HG03103 (cell line): ENCODE results near the gene CFDP1.
"Not testable (repeated sequence)": the region's sequence is repeated elsewhere in the genome, so short reads cannot be mapped to it uniquely, and the experiment has no call there.

Source experiments
- ATAC-seq: cut with Tn5 transposase; IDR thresholded peaks from one replicate; pipeline ENCODE4 v1.9.1; 2021; ENCODE audit warnings: low read depth; ENCODE audit not compliant: unreplicated experiment

Gene CFDP1

GRCh38 chr16:75304521-75305363, 128.6 kb downstream of the CFDP1 start:
- no peak for ATAC-seq

GRCh38 chr16:75301804-75302203, 131.5 kb downstream of the CFDP1 start:
- ATAC-seq, result no peak

GRCh38 chr16:75298267-75298666, 135.0 kb downstream of the CFDP1 start:
- ATAC-seq, result no peak

GRCh38 chr16:75296606-75297005, 136.7 kb downstream of the CFDP1 start:
- ATAC-seq, result no peak

GRCh38 chr16:75294773-75295459, 138.4 kb downstream of the CFDP1 start:
- ATAC-seq, result no peak

- ATAC-seq, result no peak
Measured at GRCh38 chr16:75293772-75294171, 139.5 kb downstream of the CFDP1 start.

GRCh38 chr16:75293173-75293572, 140.1 kb downstream of the CFDP1 start:
- no peak for ATAC-seq

- no peak for ATAC-seq
Measured at GRCh38 chr16:75292691-75293090, 140.6 kb downstream of the CFDP1 start.

GRCh38 chr16:75289189-75289588, 144.1 kb downstream of the CFDP1 start:
- no peak for ATAC-seq

- no peak for ATAC-seq
Measured at GRCh38 chr16:75288596-75289120, 144.6 kb downstream of the CFDP1 start.

GRCh38 chr16:75288181-75288580, 145.1 kb downstream of the CFDP1 start:
- no peak for ATAC-seq

GRCh38 chr16:75287708-75288107, 145.6 kb downstream of the CFDP1 start:
- ATAC-seq, result no peak

GRCh38 chr16:75286389-75286788, 146.9 kb downstream of the CFDP1 start:
- no peak for ATAC-seq

- no peak for ATAC-seq
Measured at GRCh38 chr16:75282466-75283281, 150.6 kb downstream of the CFDP1 start.

- ATAC-seq, result no peak
Measured at GRCh38 chr16:75281826-75282225, 151.5 kb downstream of the CFDP1 start.

GRCh38 chr16:75281009-75281408, 152.3 kb downstream of the CFDP1 start:
- ATAC-seq, result not testable (repeated sequence)

- no peak for ATAC-seq
Measured at GRCh38 chr16:75280331-75280804, 152.9 kb downstream of the CFDP1 start.

- ATAC-seq, result no peak
Measured at GRCh38 chr16:75279305-75279704, 154.0 kb downstream of the CFDP1 start.

GRCh38 chr16:75273054-75273925, 160.0 kb downstream of the CFDP1 start:
- no peak for ATAC-seq

GRCh38 chr16:75272629-75273028, 160.7 kb downstream of the CFDP1 start:
- not testable (repeated sequence) for ATAC-seq
